ENCODE measurements around the gene KIF18A. TPM values are rescaled to one million over a fixed set of nuclear protein-coding genes. Genes with fewer than 3 reads are reported as not detected.

The KIF18A gene
- total and polyA plus RNA-seq, 2 of the 8 experiments (the other 6 are each of a cell fraction or from before 2014, with no cell fraction given): 4.0 to 23.3 TPM

- H4K91ac ChIP-seq (replicated peaks; ENCODE audit: insufficient read length, low read length): no peak overlapping the region
- H3K79me2 ChIP-seq (ENCODE audit: control insufficient read depth in 1 of 2, insufficient read depth in 2 of 2, low read length in 2 of 2): no peaks in the 10 kb centered on the region
- no peak overlapping the region for H2BK120ac ChIP-seq (replicated peaks; ENCODE audit: low read depth, low read length)
- TF ChIP-seq CHD2 (IDR thresholded peaks at IDR 0.05; ENCODE audit: low read length) (no peak), KDM1A (IDR thresholded peaks at IDR 0.05; ENCODE audit: borderline replicate concordance, low read length) (no peak), PHF8 (conservative IDR thresholded peaks at IDR 0.05; ENCODE audit: low read depth, low read length) (no peak), RXRA (IDR thresholded peaks at IDR 0.05; ENCODE audit: insufficient read depth, low read depth, low read length) (no peak), EP300 (IDR thresholded peaks at IDR 0.05; ENCODE audit: borderline replicate concordance in 1 of 2, low read depth in 2 of 2, low read length in 2 of 2) (no peak), CBX8 (IDR thresholded peaks at IDR 0.05; ENCODE audit: borderline replicate concordance, low read depth, low read length) (no peak), EGR1 (IDR thresholded peaks at IDR 0.05; ENCODE audit: borderline replicate concordance, low read depth, low read length) (no peak), POLR2A (IDR thresholded peaks at IDR 0.05; ENCODE audit: control extremely low read depth in 1 of 2, low read depth in 2 of 2, low read length in 2 of 2) (no peak), RFX5 (IDR thresholded peaks at IDR 0.05; ENCODE audit: borderline replicate concordance, low read depth, low read length) (no peak), TAF1 (IDR thresholded peaks at IDR 0.05; ENCODE audit: low read depth, low read length) (no peak), SP4 (IDR thresholded peaks at IDR 0.05; ENCODE audit: low read length) (no peak), MAFK (IDR thresholded peaks at IDR 0.05; ENCODE audit: low read depth, low read length) (no peak), CBX5 (IDR thresholded peaks at IDR 0.05; ENCODE audit: low read depth, low read length) (no peak), BRCA1 (IDR thresholded peaks at IDR 0.05; ENCODE audit: low read depth, low read length) (no peak)
- peaks cover 0 to 29% (median 6%) of the 10 kb centered on the region in 4 experiments; a peak in 4 of 8 replicates for H3K36me3 ChIP-seq (ENCODE audit: control insufficient read depth in 2 of 4, insufficient read depth in 4 of 4, low read length in 3 of 4)
- no peaks in the 10 kb centered on the region for H3K79me1 ChIP-seq (ENCODE audit: low read depth, low read length)
- no peaks in the 10 kb centered on the region for H3K4me1 ChIP-seq (replicated peaks in 1 of 4; ENCODE audit: control insufficient read depth in 3 of 4, insufficient read depth in 4 of 4, low read length in 3 of 4)
- no peak overlapping the region for H2BK5ac ChIP-seq (ENCODE audit: low read depth, low read length)
- no peak overlapping the region for H3K27ac ChIP-seq (ENCODE audit: low read depth, low read length)
- no peak overlapping the region for H3K4ac ChIP-seq (replicated peaks; ENCODE audit: insufficient read length, low read depth, low read length)
- no peak overlapping the region for H3K56ac ChIP-seq (replicated peaks; ENCODE audit: insufficient read length, low read depth, low read length)
- DNase-seq (ENCODE audit: low read depth in 1 of 2, low spot score in 2 of 2): no peak
- H2BK12ac ChIP-seq (ENCODE audit: low read depth, low read length): no peak overlapping the region
- H4K20me1 ChIP-seq (replicated peaks in 1 of 2; ENCODE audit: control insufficient read depth in 1 of 2, insufficient read depth in 2 of 2, low read length in 2 of 2): no peaks in the 10 kb centered on the region
- H2BK20ac ChIP-seq (ENCODE audit: low read length): no peak overlapping the region
- H3K4me2 ChIP-seq (ENCODE audit: insufficient read depth in 1 of 2, low read depth in 2 of 2, low read length in 2 of 2): no peak overlapping the region
- no peak overlapping the region for H4K8ac ChIP-seq (ENCODE audit: extremely low read depth, insufficient read depth, low read length)
- H3K27me3 ChIP-seq (replicated peaks in 1 of 4; ENCODE audit: control insufficient read depth in 3 of 4, extremely low read depth in 1 of 4, insufficient read depth in 3 of 4, low read length in 3 of 4): no peaks in the 10 kb centered on the region
- H3K23ac ChIP-seq (ENCODE audit: insufficient read length): no peak overlapping the region
- H4K5ac ChIP-seq (ENCODE audit: insufficient read length, low read depth, low read length): no peak overlapping the region
- H3K23me2 ChIP-seq (ENCODE audit: low read depth, low read length): no peaks in the 10 kb centered on the region; the same call in 1 of the 2 replicates
- no peak overlapping the region for H3K4me3 ChIP-seq (ENCODE audit: extremely low read depth in 1 of 4, insufficient read depth in 2 of 4, low read depth in 3 of 4, low read length in 4 of 4)
- ChIA-PET CTCF (ENCODE audit: partially characterized antibody) (no interaction called here), POLR2A (ENCODE audit: partially characterized antibody) (no interaction called here)
- H2AFZ ChIP-seq (ENCODE audit: low read length): no peak overlapping the region
- no peak for FAIRE-seq
- no peak overlapping the region for H2AK5ac ChIP-seq (ENCODE audit: low read depth, low read length)
- WGBS, 2 experiments (ENCODE audit: extremely low coverage in 1 of 2, insufficient coverage in 1 of 2, insufficient read length in 1 of 2, insufficient replicate concordance in 2 of 2, low coverage in 1 of 2, low lambda C conversion rate in 2 of 2, missing lambda C conversion rate in 1 of 2): 100% methylated on average over 1 of the region's 1 CpG; no CpG with 5 or more reads in 1 of the 2 experiments
- peaks cover 36 to 38% of the 10 kb centered on the region in 2 experiments for H3K9me3 ChIP-seq (ENCODE audit: insufficient read depth in 2 of 2, low read depth in 1 of 2, low read length in 1 of 2)
- no peak overlapping the region for H3K18ac ChIP-seq (ENCODE audit: extremely low read depth, low read length)
- no peak overlapping the region for H3K14ac ChIP-seq (ENCODE audit: insufficient read length)
- H3K9ac ChIP-seq (replicated peaks in 1 of 4; ENCODE audit: extremely low read depth in 1 of 4, low read depth in 3 of 4, low read length in 3 of 4): no peak overlapping the region
- no peak overlapping the region for H2BK15ac ChIP-seq (ENCODE audit: low read length)
Observed at GRCh38 chr11:28142724-28143123, 34.8 kb upstream of the KIF18A start.
